ENCODE results near the gene HLA-DPB1.
"Not testable (repeated sequence)": the region's sequence is repeated elsewhere in the genome, so short reads cannot be mapped to it uniquely, and the experiment has no call there.

Gene HLA-DPB1

GRCh38 chr6:33075568-33076405, at the start of gene HLA-DPB1:
HLA-DPB1 (plus strand) TSS chr6:33075990; CDS start chr6:33076042, 52 bp downstream.
- peak; percentile 9 for DNase-seq

GRCh38 chr6:33028220-33028849, 47.5 kb upstream of the HLA-DPB1 start:
- DNase-seq = no peak

- DNase-seq = no peak
Observed at GRCh38 chr6:33029328-33030184, 46.2 kb upstream of the HLA-DPB1 start.

DNA sequence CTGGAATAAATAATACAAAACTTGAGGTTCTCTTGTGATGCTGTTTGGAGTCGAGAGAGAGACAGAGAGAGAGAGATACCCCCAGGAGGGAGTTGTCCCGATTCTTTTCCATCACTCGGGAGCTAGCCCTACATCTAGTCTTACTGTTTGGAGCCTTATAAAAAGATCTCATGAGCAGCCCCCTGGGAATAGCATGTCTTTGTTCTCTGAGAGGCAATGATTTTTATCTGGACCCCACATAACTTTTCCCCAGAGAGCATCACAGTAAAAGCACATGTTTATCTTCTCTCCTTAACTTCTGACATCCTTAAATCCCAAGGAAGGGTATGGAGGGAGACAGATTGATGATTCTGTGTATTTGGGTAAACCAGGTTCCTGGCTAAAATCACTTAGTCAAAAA, 45.5 kb upstream of the HLA-DPB1 start:
- DNase-seq = no peak

DNA sequence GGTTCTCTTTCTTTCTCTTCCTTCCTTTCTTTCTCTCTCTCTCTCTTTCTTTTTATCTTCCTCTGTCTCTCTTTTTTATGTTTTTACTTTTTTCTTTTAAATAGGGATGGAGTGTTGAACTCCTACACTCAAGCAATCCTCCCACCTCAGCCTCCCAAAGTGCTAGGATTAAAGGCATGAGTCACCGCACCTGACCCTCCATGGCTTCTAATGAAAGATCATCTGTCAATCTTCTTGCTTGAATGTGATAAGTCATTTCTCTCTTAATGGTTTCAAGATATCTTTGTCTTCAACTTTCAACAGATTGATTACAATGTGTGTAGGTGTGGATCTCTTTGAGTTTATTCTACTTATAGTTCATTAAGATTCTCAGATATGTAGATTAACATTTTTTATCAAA, 41.2 kb upstream of the HLA-DPB1 start:
- DNase-seq = no peak

- DNase-seq = no peak
Observed at GRCh38 chr6:33036535-33036934, 39.3 kb upstream of the HLA-DPB1 start.

DNA sequence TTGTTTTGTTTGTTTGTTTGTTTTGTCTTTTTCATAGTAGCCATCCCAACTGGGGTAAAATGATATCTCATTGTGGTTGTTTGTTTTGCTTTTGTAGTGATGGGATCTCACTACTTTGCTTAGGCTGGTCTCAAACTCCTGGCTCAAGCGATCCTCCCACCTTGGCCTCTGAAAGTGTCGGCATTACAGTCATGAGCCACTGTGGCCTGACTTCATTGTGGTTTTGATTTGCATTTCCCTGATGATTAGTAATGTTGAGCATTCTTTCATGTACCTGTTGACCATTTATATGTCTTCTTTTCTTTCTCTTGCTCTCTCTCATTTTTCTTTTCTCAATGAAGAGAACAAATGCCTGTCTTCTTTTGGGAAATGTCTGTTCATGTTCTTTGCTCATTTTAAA, 35.6 kb upstream of the HLA-DPB1 start:
- no peak for DNase-seq

- no peak for DNase-seq
Observed at GRCh38 chr6:33049323-33050013, 26.3 kb upstream of the HLA-DPB1 start.

GRCh38 chr6:33050014-33050810, 25.6 kb upstream of the HLA-DPB1 start:
- DNase-seq = no peak

DNA sequence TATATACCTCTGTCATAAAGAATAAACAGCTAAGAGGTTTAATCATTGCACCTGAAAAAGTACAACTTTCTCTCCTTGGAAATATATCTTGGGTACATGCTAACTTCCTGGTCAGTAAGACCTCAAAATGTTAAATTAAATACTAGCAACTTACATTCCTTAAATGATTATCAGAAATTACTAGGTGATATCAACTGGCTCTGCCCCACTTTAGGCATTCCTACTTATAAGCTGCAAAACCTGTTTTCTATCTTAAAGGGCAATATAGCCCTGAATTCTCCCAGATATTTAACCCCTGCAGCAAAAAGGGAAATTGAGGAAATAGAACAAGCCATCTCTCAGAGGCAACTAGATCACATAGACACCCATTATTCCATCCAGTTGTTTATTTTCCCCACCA, 23.2 kb upstream of the HLA-DPB1 start:
- DNase-seq = no peak

- no peak for DNase-seq
Observed at GRCh38 chr6:33053230-33053629, 22.6 kb upstream of the HLA-DPB1 start.

DNA sequence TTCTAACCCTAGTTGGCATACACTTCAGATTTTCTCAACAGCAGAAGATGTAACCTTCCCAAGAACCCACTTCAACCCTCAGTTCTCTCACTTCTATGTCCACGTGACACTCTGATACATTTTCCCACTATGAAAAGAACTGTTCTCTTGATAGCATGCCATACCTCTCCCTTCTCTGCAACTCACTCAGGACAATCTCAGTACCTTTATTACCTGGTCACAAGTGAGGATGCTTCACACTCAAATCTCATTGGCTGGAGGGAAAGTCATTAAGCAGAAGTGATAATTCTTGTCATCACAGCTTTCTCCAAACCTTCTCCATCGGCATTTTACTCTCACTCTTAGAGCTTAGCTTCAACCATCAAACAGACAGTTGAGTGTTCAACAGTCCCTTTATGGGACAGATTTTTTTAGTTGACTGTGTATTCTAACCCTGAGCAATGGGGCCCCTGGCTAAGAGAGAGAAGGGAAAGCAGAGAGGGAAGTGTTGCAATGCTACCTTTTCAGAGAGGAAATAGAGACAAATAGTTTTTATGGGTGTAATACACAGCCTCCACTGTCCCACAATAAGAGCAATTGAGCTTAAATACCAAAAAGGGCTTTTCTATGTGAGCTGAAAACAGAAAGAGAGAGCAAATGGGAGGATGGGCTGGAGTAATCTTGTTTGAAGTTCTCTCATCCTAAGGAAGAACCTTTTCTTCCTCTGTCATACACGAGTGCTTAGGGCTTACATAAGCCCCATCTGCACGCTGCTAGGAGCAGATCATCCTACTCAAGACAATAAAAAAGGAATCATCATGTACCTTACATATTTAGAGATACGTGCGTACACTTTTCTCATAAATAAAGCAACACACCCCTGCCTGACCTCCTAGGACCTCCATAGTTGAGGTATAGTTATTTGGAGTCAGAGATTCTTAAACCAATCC, 18.3 kb upstream of the HLA-DPB1 start:
- no peak for DNase-seq

- no peak for DNase-seq
Observed at GRCh38 chr6:33061987-33062386, 13.8 kb upstream of the HLA-DPB1 start.

GRCh38 chr6:33063435-33063834, 12.4 kb upstream of the HLA-DPB1 start:
- DNase-seq = not testable (repeated sequence)

DNA sequence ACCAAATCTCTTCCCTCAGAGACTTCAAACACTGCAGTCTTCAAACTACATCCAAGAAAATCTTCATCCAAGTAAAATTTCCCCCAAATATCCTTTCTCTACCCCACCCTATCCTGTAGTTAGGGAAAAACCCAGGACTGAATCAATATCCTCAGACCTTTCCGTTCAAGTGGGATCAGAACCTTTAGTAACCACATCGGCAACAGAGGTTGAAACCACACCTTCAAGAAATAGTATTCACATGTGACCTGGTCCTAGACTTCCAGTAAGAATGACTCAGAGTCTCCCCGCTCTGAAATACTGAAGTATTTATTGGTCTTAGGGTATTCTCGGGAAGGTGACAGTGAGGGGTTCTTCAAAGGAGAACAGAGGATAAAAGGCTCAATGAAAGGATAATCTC, 11.1 kb upstream of the HLA-DPB1 start:
- DNase-seq = no peak

- no peak for DNase-seq
Observed at GRCh38 chr6:33065312-33065711, 10.5 kb upstream of the HLA-DPB1 start.

DNA sequence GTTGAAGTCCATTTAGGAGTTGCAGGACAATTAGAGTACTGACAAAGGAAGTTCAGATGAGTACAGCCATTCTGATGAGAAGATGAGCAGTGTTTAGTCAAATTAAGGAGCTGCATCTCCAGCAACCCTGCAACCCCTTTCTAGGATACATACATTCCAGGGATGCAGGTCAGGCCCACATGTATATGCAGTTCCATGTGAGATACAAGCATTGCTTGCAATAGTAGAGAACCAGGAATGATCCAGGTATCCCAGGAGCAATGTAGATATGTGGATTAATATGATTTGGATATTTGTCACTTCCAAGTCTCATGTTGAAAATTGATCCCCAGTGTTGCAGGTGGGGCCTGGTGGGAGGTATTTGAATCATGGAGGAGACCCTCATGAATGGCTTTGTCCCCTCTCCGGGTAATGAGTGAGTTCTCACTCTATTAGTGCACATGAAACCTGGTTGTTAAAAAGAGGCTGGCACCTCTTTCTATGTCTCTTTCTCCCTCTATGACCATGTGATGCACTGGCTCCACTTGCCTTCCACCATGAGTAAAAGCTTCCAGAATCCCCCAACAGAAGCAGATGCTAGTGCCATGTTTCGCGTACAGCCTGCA, 8.8 kb upstream of the HLA-DPB1 start:
- DNase-seq = no peak

GRCh38 chr6:33069021-33069738, 6.6 kb upstream of the HLA-DPB1 start:
- no peak for DNase-seq

GRCh38 chr6:33070909-33071308, 4.9 kb upstream of the HLA-DPB1 start:
- no peak for DNase-seq

DNA sequence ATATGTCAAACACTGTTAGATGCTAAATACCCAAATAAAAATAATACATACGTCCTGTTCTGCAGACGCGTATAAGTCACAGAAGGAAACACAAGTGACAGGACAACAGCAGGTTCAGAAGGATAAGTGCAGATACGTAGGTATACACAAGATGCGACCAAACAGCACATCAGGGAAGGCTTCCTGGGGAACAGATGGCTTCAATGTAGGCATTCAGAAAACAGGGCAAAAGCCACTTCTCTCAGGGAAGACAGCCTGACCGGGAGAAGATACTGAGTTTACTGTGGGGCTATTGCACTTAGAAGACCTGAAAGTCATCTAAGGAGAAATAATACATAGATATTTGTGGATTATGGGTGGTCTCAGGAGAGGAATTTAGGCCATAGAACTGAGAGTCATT, 4.2 kb upstream of the HLA-DPB1 start:
- DNase-seq = no peak
